HEK293T (cell line): Measurements from ENCODE around the gene PRAMEF12.

ENCODE experiments used
- CTCF ChIA-PET: fragments of 350-600 bp; formaldehyde crosslinking; extraction: SDS; loops from one replicate; lab custom pipeline; 2021; ENCODE audit warnings: antibody characterized with exemption, inconsistent platforms; lab: Yijun Ruan, JAX
- POLR2A ChIA-PET: fragments of 350-600 bp; formaldehyde crosslinking; extraction: SDS; loops from one replicate; lab custom pipeline; 2020; ENCODE audit warnings: antibody characterized with exemption, inconsistent platforms; lab: Yijun Ruan, JAX
- DNase-seq: peaks from one replicate; pipeline ENCODE4 v3.0.0; 2012; ENCODE audit warnings: mixed read lengths; ENCODE audit errors: extremely low spot score
- ARNT ChIP-seq: fragments of 450-650 bp; IDR thresholded peaks from 2 replicates; pipeline ENCODE4 v1.6.1; 2017; ENCODE audit warnings: mild to moderate bottlenecking
- BHLHE40 ChIP-seq: fragments of 450-650 bp; IDR thresholded peaks from 2 replicates; pipeline ENCODE4 v1.6.1; 2016; ENCODE audit warnings: mild to moderate bottlenecking, moderate library complexity, borderline replicate concordance
- CTBP1 ChIP-seq: fragments of 450-650 bp; IDR thresholded peaks from 2 replicates; pipeline ENCODE4 v1.6.1; 2016; ENCODE audit warnings: borderline replicate concordance
- ELF4 ChIP-seq: fragments of 450-650 bp; IDR thresholded peaks from 2 replicates; pipeline ENCODE4 v1.6.1; 2017; ENCODE audit warnings: antibody characterized with exemption
- FOXA1 ChIP-seq: fragments of 450-650 bp; IDR thresholded peaks from 2 replicates; pipeline ENCODE4 v1.6.1; 2016; ENCODE audit warnings: mild to moderate bottlenecking
- FOXK2 ChIP-seq: fragments of 450-650 bp; IDR thresholded peaks from 2 replicates; pipeline ENCODE4 v1.6.1; 2016; ENCODE audit warnings: mild to moderate bottlenecking
- FOXM1 ChIP-seq: fragments of 450-650 bp; IDR thresholded peaks from 2 replicates; pipeline ENCODE4 v1.6.1; 2017; ENCODE audit warnings: mild to moderate bottlenecking, borderline replicate concordance
- HDGF ChIP-seq: fragments of 450-650 bp; IDR thresholded peaks from 2 replicates; pipeline ENCODE4 v1.6.1; 2017; ENCODE audit warnings: antibody characterized with exemption, borderline replicate concordance
- L3MBTL2 ChIP-seq: fragments of 450-650 bp; conservative IDR thresholded peaks from 2 replicates; pipeline ENCODE4 v1.6.1; 2016; ENCODE audit warnings: mild to moderate bottlenecking
- LEF1 ChIP-seq: fragments of 450-650 bp; IDR thresholded peaks from 2 replicates; pipeline ENCODE4 v1.6.1; 2017; ENCODE audit warnings: mild to moderate bottlenecking, borderline replicate concordance
- NFRKB ChIP-seq: fragments of 450-650 bp; IDR thresholded peaks from 2 replicates; pipeline ENCODE4 v1.6.1; 2016; ENCODE audit warnings: mild to moderate bottlenecking, moderate library complexity
- PKNOX1 ChIP-seq: fragments of 450-650 bp; IDR thresholded peaks from 2 replicates; pipeline ENCODE4 v1.6.1; 2016
- SP1 ChIP-seq: fragments of 450-650 bp; IDR thresholded peaks from 2 replicates; pipeline ENCODE4 v1.6.1; 2017
- SUZ12 ChIP-seq: fragments of 450-650 bp; IDR thresholded peaks from 2 replicates; pipeline ENCODE4 v1.6.1; 2016; ENCODE audit warnings: mild to moderate bottlenecking
- TARDBP ChIP-seq: fragments of 450-650 bp; IDR thresholded peaks from 2 replicates; pipeline ENCODE4 v1.6.1; 2016
- ZNF384 ChIP-seq: fragments of 450-650 bp; IDR thresholded peaks from 2 replicates; pipeline ENCODE4 v1.6.1; 2016

PRAMEF12 gene

GRCh38 chr1:12745126-12745991, 28.2 kb upstream of the PRAMEF12 start:
- CTCF ChIA-PET, result no interaction called here
- POLR2A ChIA-PET, result no interaction called here
- no peak for TF ChIP-seq SUZ12
- TF ChIP-seq TARDBP, result no peak
- TF ChIP-seq PKNOX1, result no peak
- TF ChIP-seq CTBP1, result no peak
- no peak for TF ChIP-seq ELF4
- no peak for TF ChIP-seq FOXM1
- TF ChIP-seq LEF1, result no peak
- no peak for TF ChIP-seq L3MBTL2
- no peak for DNase-seq

- no peak for TF ChIP-seq L3MBTL2
- TF ChIP-seq HDGF, result no peak
- TF ChIP-seq LEF1, result no peak
- no peak for TF ChIP-seq SUZ12
- TF ChIP-seq BHLHE40, result no peak
- no peak for TF ChIP-seq FOXA1
- no peak for TF ChIP-seq ZNF384
- TF ChIP-seq PKNOX1, result no peak
- DNase-seq, result no peak
- ChIA-PET POLR2A (no interaction called here), CTCF (no interaction called here)
These were observed 27.6 kb upstream of the PRAMEF12 start, which contains the start of gene CFAP107 for GRCh38 chr1:12745992-12746323. TSS of gene CFAP107 (plus strand) at chr1:12746200. CDS start at chr1:12746431, 231 bp downstream.

GRCh38 chr1:12748778-12749355, 24.7 kb upstream of the PRAMEF12 start:
- no peak for DNase-seq
- ChIA-PET CTCF (no interaction called here), POLR2A (no interaction called here)
- TF ChIP-seq NFRKB, result no peak
- no peak for TF ChIP-seq CTBP1
- no peak for TF ChIP-seq HDGF
- no peak for TF ChIP-seq TARDBP
- TF ChIP-seq FOXM1, result no peak
- no peak for TF ChIP-seq ZNF384
- no peak for TF ChIP-seq SUZ12
- no peak for TF ChIP-seq LEF1
- no peak for TF ChIP-seq FOXA1
- TF ChIP-seq ARNT, result no peak
- no peak for TF ChIP-seq FOXK2

- ChIA-PET CTCF (no interaction called here), POLR2A (no interaction called here)
- DNase-seq, result no peak
- TF ChIP-seq ZNF384, result no peak
These were observed 18.8 kb upstream of the PRAMEF12 start for GRCh38 chr1:12754738-12755137.

GRCh38 chr1:12756273-12756672, 17.3 kb upstream of the PRAMEF12 start:
- DNase-seq, result no peak
- CTCF ChIA-PET, result no interaction called here
- no peak for TF ChIP-seq FOXA1
- TF ChIP-seq ELF4, result no peak
- no peak for TF ChIP-seq TARDBP
- POLR2A ChIA-PET, result no interaction called here

GRCh38 chr1:12756768-12757413, 16.6 kb upstream of the PRAMEF12 start:
- no peak for DNase-seq
- ChIA-PET CTCF (no interaction called here), POLR2A (no interaction called here)
- TF ChIP-seq TARDBP, result no peak
- no peak for TF ChIP-seq FOXK2
- TF ChIP-seq FOXM1, result no peak
- TF ChIP-seq ZNF384, result no peak
- no peak for TF ChIP-seq PKNOX1
- no peak for TF ChIP-seq ELF4
- TF ChIP-seq HDGF, result no peak
- no peak for TF ChIP-seq L3MBTL2
- no peak for TF ChIP-seq SP1
- TF ChIP-seq BHLHE40, result no peak
- TF ChIP-seq CTBP1, result no peak
- no peak for TF ChIP-seq LEF1
- TF ChIP-seq SUZ12, result no peak
- TF ChIP-seq NFRKB, result no peak
- TF ChIP-seq ARNT, result no peak
- no peak for TF ChIP-seq FOXA1
